Osteoblast (primary cell): ENCODE data around the gene NANOS3. TPM values are rescaled to one million over a fixed set of nuclear protein-coding genes. Genes with fewer than 3 reads are reported as not detected.

Experiments used
- DNase-seq: peaks from one replicate; pipeline ENCODE4 v3.0.0; 2011; ENCODE audit warnings: low spot score, mixed read lengths; ENCODE audit not compliant: insufficient read length; ENCODE audit errors: missing footprints
- H2AFZ ChIP-seq: 2 replicates; pipeline ENCODE4 v1.6.0; 2011; ENCODE audit warnings: mild to moderate bottlenecking, low read length
- H3K27ac ChIP-seq: 2 replicates; pipeline ENCODE4 v1.5.1; 2011; ENCODE audit warnings: mild to moderate bottlenecking, low read depth, low read length, moderate library complexity
- H3K27me3 ChIP-seq: 2 replicates; pipeline ENCODE4 v1.6.0; 2012; ENCODE audit warnings: mild to moderate bottlenecking, control low read depth, inconsistent platforms, low read length, moderate library complexity; ENCODE audit not compliant: insufficient read depth
- H3K36me3 ChIP-seq: 2 replicates; pipeline ENCODE4 v1.5.1; 2011; ENCODE audit warnings: mild to moderate bottlenecking, low read length, control low read depth, moderate library complexity; ENCODE audit not compliant: insufficient read depth
- H3K4me1 ChIP-seq: 2 replicates; pipeline ENCODE4 v1.5.1; 2011; ENCODE audit warnings: mild to moderate bottlenecking, low read length, control low read depth, moderate library complexity; ENCODE audit not compliant: insufficient read depth
- H3K4me2 ChIP-seq: 2 replicates; pipeline ENCODE4 v1.6.0; 2011; ENCODE audit warnings: mild to moderate bottlenecking, low read length; ENCODE audit not compliant: insufficient read depth
- H3K4me3 ChIP-seq: fragments of 200-600 bp; sonication (generic); 3 replicates; pipeline ENCODE4 v1.5.1; 2012; ENCODE audit warnings: mild to moderate bottlenecking, low read length, inconsistent platforms; ENCODE audit not compliant: insufficient read depth
- H3K79me2 ChIP-seq: 2 replicates; pipeline ENCODE4 v1.6.0; 2012; ENCODE audit warnings: mild to moderate bottlenecking, low read length, control low read depth, inconsistent platforms; ENCODE audit not compliant: insufficient read depth
- H3K9me3 ChIP-seq: 2 replicates; pipeline ENCODE4 v1.5.1; 2011; ENCODE audit warnings: low read depth, low read length, control low read depth
- H4K20me1 ChIP-seq: 2 replicates; pipeline ENCODE4 v1.6.0; 2012; ENCODE audit warnings: mild to moderate bottlenecking, low read length, control low read depth; ENCODE audit not compliant: insufficient read depth
- total RNA-seq: library from RNA; depleted of rRNA; stranded (reverse); fragments of >200 nt; gene quantifications from 2 replicates; pipeline ENCODE4 v1.2.3, GENCODE V29; 2012
- TF ChIP-seq, protein P1 (sequence below): IDR thresholded peaks from 2 replicates; pipeline ENCODE4 v1.5.1; 2011; ENCODE audit warnings: mild to moderate bottlenecking, low read depth, low read length, moderate library complexity; ENCODE audit errors: extremely low read depth

NANOS3 gene
- total RNA-seq, 1 donor, result not detected

DNA sequence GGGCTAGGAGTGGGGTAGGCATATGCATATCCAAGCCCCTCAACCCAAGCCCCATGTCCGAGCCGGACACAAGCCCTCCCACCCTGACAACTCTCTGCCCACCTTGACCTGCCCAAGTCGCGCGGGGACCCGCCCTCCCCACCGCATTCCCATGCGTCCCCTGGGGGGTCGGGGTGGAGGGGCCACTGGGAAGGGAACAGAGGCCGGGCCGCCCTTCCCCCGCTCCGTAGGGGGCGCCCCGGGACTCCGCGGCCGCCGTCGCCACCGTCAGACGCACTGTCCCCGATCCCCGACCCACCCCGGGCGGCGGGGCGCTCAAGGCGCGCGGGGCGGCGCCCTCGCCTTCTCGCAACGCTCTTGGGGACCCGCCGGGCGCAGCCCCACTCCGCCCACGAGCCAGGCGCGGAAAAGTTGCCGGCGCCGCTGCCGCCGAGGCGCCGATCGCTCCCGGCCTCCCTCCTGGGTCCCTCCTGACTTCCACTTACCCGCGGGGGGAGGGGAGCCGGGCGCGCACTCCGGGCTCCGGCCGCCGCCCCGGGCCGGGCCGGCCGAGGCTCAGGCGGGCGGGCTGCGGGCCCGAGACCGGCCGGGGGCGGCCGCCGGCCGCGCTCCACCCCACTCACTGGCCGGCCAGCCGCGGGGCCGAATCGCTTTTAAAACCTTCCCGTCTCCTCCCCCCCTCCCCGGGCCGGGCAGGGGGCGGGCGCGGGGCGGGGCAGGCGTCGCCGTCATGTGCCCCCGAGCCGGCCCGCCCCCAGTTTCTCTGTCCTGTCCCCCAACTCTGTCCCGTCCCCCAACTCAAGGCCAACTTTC, 34.4 kb upstream of the NANOS3 start:
- peak overlapping the region; percentile 99 for H3K4me3 ChIP-seq
- DNase-seq, result peak; percentile 98
- TF ChIP-seq, protein P1, sequence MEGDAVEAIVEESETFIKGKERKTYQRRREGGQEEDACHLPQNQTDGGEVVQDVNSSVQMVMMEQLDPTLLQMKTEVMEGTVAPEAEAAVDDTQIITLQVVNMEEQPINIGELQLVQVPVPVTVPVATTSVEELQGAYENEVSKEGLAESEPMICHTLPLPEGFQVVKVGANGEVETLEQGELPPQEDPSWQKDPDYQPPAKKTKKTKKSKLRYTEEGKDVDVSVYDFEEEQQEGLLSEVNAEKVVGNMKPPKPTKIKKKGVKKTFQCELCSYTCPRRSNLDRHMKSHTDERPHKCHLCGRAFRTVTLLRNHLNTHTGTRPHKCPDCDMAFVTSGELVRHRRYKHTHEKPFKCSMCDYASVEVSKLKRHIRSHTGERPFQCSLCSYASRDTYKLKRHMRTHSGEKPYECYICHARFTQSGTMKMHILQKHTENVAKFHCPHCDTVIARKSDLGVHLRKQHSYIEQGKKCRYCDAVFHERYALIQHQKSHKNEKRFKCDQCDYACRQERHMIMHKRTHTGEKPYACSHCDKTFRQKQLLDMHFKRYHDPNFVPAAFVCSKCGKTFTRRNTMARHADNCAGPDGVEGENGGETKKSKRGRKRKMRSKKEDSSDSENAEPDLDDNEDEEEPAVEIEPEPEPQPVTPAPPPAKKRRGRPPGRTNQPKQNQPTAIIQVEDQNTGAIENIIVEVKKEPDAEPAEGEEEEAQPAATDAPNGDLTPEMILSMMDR, result no peak
- H3K27ac ChIP-seq, result peak overlapping the region; percentile 95
- H3K4me2 ChIP-seq, result peak overlapping the region; percentile 98
- H3K4me1 ChIP-seq, result peaks cover 48% of the 10 kb centered on the region
- H3K79me2 ChIP-seq, result peaks cover 54% of the 10 kb centered on the region
- no peaks in the 10 kb centered on the region for H3K9me3 ChIP-seq
- no peaks in the 10 kb centered on the region for H3K27me3 ChIP-seq
- peaks cover 33% of the 10 kb centered on the region for H4K20me1 ChIP-seq
- no peak overlapping the region for H2AFZ ChIP-seq
- H3K36me3 ChIP-seq, result peaks cover 18% of the 10 kb centered on the region

DNA sequence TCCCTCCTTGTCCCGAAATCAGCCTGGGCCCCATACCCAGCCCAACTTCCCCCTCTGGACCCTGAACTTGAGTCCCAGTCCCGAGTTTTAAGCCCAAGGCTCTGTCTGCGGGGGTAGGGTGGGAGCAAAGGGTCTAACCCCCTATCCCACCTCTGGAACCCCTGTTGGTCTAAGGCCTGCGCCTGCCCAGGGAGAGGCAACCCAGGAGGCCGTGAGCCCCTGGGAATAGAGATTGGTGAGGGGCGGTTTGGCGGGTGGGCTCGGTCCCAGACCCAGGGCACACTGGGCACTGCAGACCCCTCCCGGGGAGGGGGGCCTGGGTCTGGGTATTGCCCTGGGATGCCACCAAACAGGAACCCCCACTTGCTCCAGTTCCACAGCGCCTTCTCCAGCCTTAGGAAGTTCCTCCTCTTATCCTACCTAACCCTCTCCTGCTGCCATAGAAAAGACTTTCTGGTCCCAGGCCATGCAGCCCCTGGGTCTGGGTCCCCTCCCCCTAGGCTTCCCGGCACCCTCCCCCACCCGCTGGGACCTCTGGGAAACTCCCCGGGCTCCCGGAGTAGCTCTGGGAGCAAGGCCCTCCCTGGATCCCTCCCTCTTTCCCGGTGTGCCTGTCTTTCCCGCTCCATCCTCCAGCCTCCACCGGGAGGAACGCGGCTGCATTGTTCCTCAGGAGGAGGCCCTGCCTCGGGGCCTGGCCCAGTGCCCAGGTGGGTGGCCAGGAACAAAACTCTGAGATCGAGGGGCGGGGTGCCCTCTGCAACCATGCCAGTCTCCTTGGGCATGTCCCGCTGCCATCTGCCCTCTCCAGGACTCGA, 33.6 kb upstream of the NANOS3 start:
- no peak overlapping the region for H2AFZ ChIP-seq
- peaks cover 48% of the 10 kb centered on the region for H3K79me2 ChIP-seq
- peaks cover 29% of the 10 kb centered on the region for H4K20me1 ChIP-seq
- DNase-seq, result peak; percentile 93
- peaks cover 52% of the 10 kb centered on the region for H3K4me1 ChIP-seq
- no peaks in the 10 kb centered on the region for H3K9me3 ChIP-seq
- TF ChIP-seq, protein P1, result no peak
- H3K4me2 ChIP-seq, result peak overlapping the region; percentile 84
- peak overlapping the region; percentile 89 for H3K27ac ChIP-seq
- H3K27me3 ChIP-seq, result no peaks in the 10 kb centered on the region
- peak overlapping the region; percentile 99 for H3K4me3 ChIP-seq
- H3K36me3 ChIP-seq, result peaks cover 14% of the 10 kb centered on the region

DNA sequence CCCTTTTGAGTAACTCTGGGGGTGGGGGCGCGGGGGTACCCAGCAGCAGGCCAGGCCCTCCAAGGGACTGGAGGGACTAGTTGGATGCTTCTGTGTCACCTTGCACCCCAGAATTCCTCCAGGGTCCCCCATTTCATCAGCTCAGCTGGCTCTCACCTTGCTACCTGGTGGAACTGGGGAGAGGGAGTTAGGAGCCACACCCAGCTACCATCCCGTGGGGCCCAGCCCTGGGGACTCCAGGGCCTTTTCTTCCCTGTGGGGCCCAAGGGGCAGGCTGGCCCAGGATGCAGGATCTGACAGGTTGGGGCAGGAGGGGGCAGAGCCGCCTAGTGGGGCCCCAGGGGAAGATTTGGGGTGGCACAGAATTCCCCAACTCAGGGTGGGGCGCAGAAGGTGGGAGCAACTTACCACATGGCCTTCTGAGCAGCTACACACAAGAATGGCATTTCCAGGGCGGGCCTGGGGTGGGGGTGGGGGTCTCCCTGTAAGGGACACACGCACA, 32.8 kb upstream of the NANOS3 start:
- Histone ChIP-seq H3K36me3 (peaks cover 10% of the 10 kb centered on the region), H3K27ac (peak overlapping the region; percentile 89), H3K4me3 (no peak overlapping the region), H3K79me2 (peaks cover 39% of the 10 kb centered on the region), H3K9me3 (no peaks in the 10 kb centered on the region), H2AFZ (no peak overlapping the region), H4K20me1 (peaks cover 24% of the 10 kb centered on the region), H3K27me3 (no peaks in the 10 kb centered on the region), H3K4me2 (no peak overlapping the region), H3K4me1 (peaks cover 44% of the 10 kb centered on the region)
- DNase-seq, result peak; percentile 71
- TF ChIP-seq, protein P1, result no peak
